Heart left ventricle (tissue), 16 donors: ENCODE measurements around the gene ENAH. TPM values are rescaled to one million over a fixed set of nuclear protein-coding genes. Genes with fewer than 3 reads are reported as not detected.

Experiments
- ATAC-seq, 4 donors: fragments of 200-7000 bp; cut with Tn5 transposase; one replicate each; pipeline ENCODE4 v1.9.1; 2020 to 2022; ENCODE audit warnings: moderate library complexity in 4 of 4, mild to moderate bottlenecking in 3 of 4, moderate number of reproducible peaks in 1 of 4
- DNase-seq, 5 donors: peaks; one replicate each; pipeline ENCODE4 v3.0.0-alpha.2; 2020
- H3K27ac ChIP-seq, 12 donors: fragments of 200-600 bp; sonication (generic) in 4 of 12; one replicate each; pipeline versions ENCODE4 v1.5.0 to v1.8.0; 2016 to 2022; ENCODE audit warnings: mild to moderate bottlenecking in 2 of 12
- H3K27me3 ChIP-seq, 9 donors: fragments of 200-600 bp; sonication (generic) in 2 of 9; one replicate each; pipeline versions ENCODE4 v1.5.1 to v1.8.0; 2016 to 2022; ENCODE audit warnings: mild to moderate bottlenecking in 3 of 9
- H3K36me3 ChIP-seq, 9 donors: fragments of 200-600 bp; sonication (generic) in 2 of 9; one replicate each; pipeline versions ENCODE4 v1.5.0 to v1.8.0; 2018 to 2022; ENCODE audit warnings: mild to moderate bottlenecking in 2 of 9
- H3K4me1 ChIP-seq, 12 donors: fragments of 200-600 bp; sonication (generic) in 4 of 12; one replicate each; pipeline versions ENCODE4 v1.5.0 to v1.8.0; 2016 to 2022; ENCODE audit warnings: mild to moderate bottlenecking in 3 of 12
- H3K4me3 ChIP-seq, 12 donors: fragments of 200-600 bp; sonication (generic) in 4 of 12; one replicate each; pipeline versions ENCODE4 v1.5.0 to v1.8.0; 2017 to 2022; ENCODE audit warnings: mild to moderate bottlenecking in 9 of 12, moderate library complexity in 4 of 12
- H3K9me3 ChIP-seq, 12 donors: fragments of 200-600 bp; sonication (generic) in 4 of 12; one replicate each; pipeline versions ENCODE4 v1.5.0 to v1.8.0; 2016 to 2022; ENCODE audit warnings: mild to moderate bottlenecking in 1 of 12
- CTCF ChIP-seq, 12 donors: fragments of 200-600 bp; sonication (generic) in 4 of 12; IDR thresholded peaks; one replicate each; pipeline versions ENCODE4 v1.5.0 to v1.8.0; 2018 to 2022; ENCODE audit warnings: antibody characterized with exemption in 12 of 12, mild to moderate bottlenecking in 5 of 12
- POLR2A ChIP-seq, 2 donors: fragments of 450-650 bp; IDR thresholded peaks; one replicate each; pipeline ENCODE4 v1.6.1; 2017; ENCODE audit warnings: antibody characterized with exemption in 2 of 2, mild to moderate bottlenecking in 2 of 2, moderate library complexity in 2 of 2
- WGBS, 4 donors: extraction: QIAGEN DNeasy Blood & Tissue Kit in 2 of 4; methylation state at CpG; one replicate each; pipeline versions ENCODE4 v1.1.5 to v1.1.7; 2013 to 2018; 5-methylcytosine and 5-hydroxymethylcytosine counted together
- intact Hi-C, 10 donors: fragments of 100-400 bp; cut with DNase I; formaldehyde crosslinking; loops; one replicate each; pipeline versions ENCODE4 v1.11.1 to v1.14.2; 2022
- polyA plus RNA-seq, 2 donors: library from polyadenylated mRNA; stranded (reverse); fragments of 200-250 nt; gene quantifications; one replicate each; pipeline ENCODE4 v1.2.3, GENCODE V29; 2013
- total RNA-seq, 9 donors: library from RNA; depleted of rRNA in 2 of 9; stranded (reverse); fragments of >200 nt in 2 of 9; fragmentation: NEBNext Ultra II Directional in 3 of 9; extraction: Animal tissue kit (Norgen Biotek cat#: 25700) in 3 of 9; gene quantifications; one replicate each; pipeline versions ENCODE4 v1.1.0 to v1.2.4, GENCODE V29; 2016 to 2023
- donor health status: ischemic (EF 13 %, LVEDD 7.1; RV severe dilation, severe dysfunction).
- donor health status: healthy with polysubstance abuse.
- donor health status: DM: no; HTN: yes; CAD: no.
- donor health status: DM: no; HTN: no; CAD: no.
- donor health status: ischemic (EF 25% LVEDD 6.9; RV normal size, moderate dysfunction).
- donor health status: ischemic (EF 25% LVEDD 5.7; RV mildly dilated, moderate dysfunction).
- donor health status: healthy.
- donor health status: DM: yes; HTN: yes; CAD: no.
- donor health status: ischemic (EF 35%, LVEDD 5.7; RV mildly dilated, moderate dysfunction).
- donor health status: nonischemic (EF 11% LVEDD 7.7; RV severe dilation, severe dysfunction).
- donor health status: DM: yes; HTN: yes; CAD: no.
- donor health status: PGD.
- donor health status: ischemic (EF 29% LVEDD 5.4; RV normal size, mild dysfunction).
- donor health status: nonischemic (EF 23%, LVEDD 6.1; RV moderate dilation, normal function).

The ENAH gene
- total and polyA plus RNA-seq, 11 donors, result 17.0 to 183 (median 86.1) TPM

- peaks cover 0 to 36% (median 22%) of the 10 kb centered on the region in 12 donors for H3K4me1 ChIP-seq
- intact Hi-C loops, result no loop called here
- ATAC-seq (no peak), DNase-seq (no peak)
- WGBS, 4 donors, result 86 to 96% (median 92%) methylated on average over 5 of the region's 5 CpGs
- no peak overlapping the region for H3K4me3 ChIP-seq
- TF ChIP-seq CTCF (IDR thresholded peaks at IDR 0.05), result no peak
- H3K27ac ChIP-seq, result no peak overlapping the region
- no peaks in the 10 kb centered on the region for H3K27me3 ChIP-seq
- no peaks in the 10 kb centered on the region for H3K9me3 ChIP-seq
- no peaks in the 10 kb centered on the region for H3K36me3 ChIP-seq
Observed at GRCh38 chr1:225469051-225469450, 183.9 kb downstream of the ENAH start.

- no peak for TF ChIP-seq POLR2A (IDR thresholded peaks at IDR 0.05)
- TF ChIP-seq CTCF (IDR thresholded peaks at IDR 0.05), result no peak
- H3K27ac ChIP-seq, result peak overlapping the region in 11 of 12 donors; percentile 67 to 97 (median 83)
- DNase-seq (no peak), ATAC-seq (no peak)
- 80 to 86% (median 83%) methylated on average over 8 to 10 of the region's 10 CpGs for WGBS, 4 donors
- H3K4me1 ChIP-seq, result peaks cover 0 to 40% (median 23%) of the 10 kb centered on the region in 12 donors
- intact Hi-C loops, result no loop called here
- no peaks in the 10 kb centered on the region for H3K36me3 ChIP-seq
- no peaks in the 10 kb centered on the region for H3K27me3 ChIP-seq
- peak overlapping the region in 7 of 12 donors; percentile 25 to 64 (median 41) for H3K4me3 ChIP-seq
- no peaks in the 10 kb centered on the region for H3K9me3 ChIP-seq
Observed at GRCh38 chr1:225468270-225469020, 184.5 kb downstream of the ENAH start.

GRCh38 chr1:225467193-225468020 lies 185.5 kb downstream of the ENAH start:
- 50 to 57% (median 52%) methylated on average over 25 to 26 of the region's 26 CpGs for WGBS, 4 donors
- TF ChIP-seq POLR2A (IDR thresholded peaks at IDR 0.05) (peak in 1 of 2 donors; percentile 43), CTCF (IDR thresholded peaks at IDR 0.05) (no peak)
- intact Hi-C loops, result no loop called here
- H3K9me3 ChIP-seq, result no peaks in the 10 kb centered on the region
- peak overlapping the region; percentile 63 to 97 (median 77) for H3K27ac ChIP-seq
- DNase-seq (peak; percentile 79 to 87 (median 83)), ATAC-seq (peak; percentile 77 to 92 (median 83))
- no peaks in the 10 kb centered on the region for H3K27me3 ChIP-seq
- H3K4me3 ChIP-seq, result peak overlapping the region in 10 of 12 donors; percentile 25 to 64 (median 40)
- peaks cover 0 to 48% (median 26%) of the 10 kb centered on the region in 12 donors for H3K4me1 ChIP-seq
- no peaks in the 10 kb centered on the region for H3K36me3 ChIP-seq

- H3K9me3 ChIP-seq, result no peaks in the 10 kb centered on the region
- ATAC-seq (no peak), DNase-seq (no peak)
- H3K27ac ChIP-seq, result peak overlapping the region in 7 of 12 donors; percentile 68 to 97 (median 86)
- TF ChIP-seq POLR2A (IDR thresholded peaks at IDR 0.05), result no peak
- TF ChIP-seq CTCF (IDR thresholded peaks at IDR 0.05), result no peak
- H3K27me3 ChIP-seq, result no peaks in the 10 kb centered on the region
- intact Hi-C loops, result no loop called here
- no peaks in the 10 kb centered on the region for H3K36me3 ChIP-seq
- H3K4me3 ChIP-seq, result peak overlapping the region in 5 of 12 donors; percentile 32 to 64 (median 52)
- peaks cover 0 to 54% (median 27%) of the 10 kb centered on the region in 12 donors for H3K4me1 ChIP-seq
- WGBS, 4 donors, result 89 to 93% (median 91%) methylated on average over 4 of the region's 4 CpGs
Observed at GRCh38 chr1:225466848-225467192, 186.1 kb downstream of the ENAH start.
